Large intestine (tissue), 3 donors: Measurements from ENCODE around the gene NOC4L. TPM values are rescaled to one million over a fixed set of nuclear protein-coding genes. Genes with fewer than 3 reads are reported as not detected.
"Not testable (repeated sequence)": the region's sequence is repeated elsewhere in the genome, so short reads cannot be mapped to it uniquely, and the experiment has no call there.

Experiments used
- DNase-seq, 2 donors: peaks; one replicate each; pipeline versions ENCODE4 v3.0.0 to v3.0.0-alpha.2; 2013
- H3K27ac ChIP-seq: one replicate; pipeline ENCODE4 v1.5.1; 2013; ENCODE audit warnings: low read length
- H3K27me3 ChIP-seq: 2 replicates; pipeline ENCODE4 v1.6.1; 2013; ENCODE audit warnings: low read length; ENCODE audit not compliant: control insufficient read depth, insufficient read depth
- H3K36me3 ChIP-seq: 2 replicates; pipeline ENCODE4 v1.6.1; 2013; ENCODE audit warnings: low read length; ENCODE audit not compliant: control insufficient read depth, insufficient read depth
- H3K4me1 ChIP-seq: one replicate; pipeline ENCODE4 v1.6.1; 2013; ENCODE audit warnings: low read length; ENCODE audit not compliant: control insufficient read depth, insufficient read depth
- H3K4me3 ChIP-seq: one replicate; pipeline ENCODE4 v1.5.1; 2013; ENCODE audit warnings: low read length
- H3K9me3 ChIP-seq: one replicate; pipeline ENCODE4 v1.6.1; 2013; ENCODE audit warnings: mild to moderate bottlenecking, low read depth, low read length, moderate library complexity; ENCODE audit not compliant: control insufficient read depth
- WGBS: methylation state at CpG from one replicate; pipeline ENCODE4 v1.1.5; 2013; ENCODE audit warnings: low lambda C conversion rate; ENCODE audit not compliant: insufficient coverage; 5-methylcytosine and 5-hydroxymethylcytosine counted together
- polyA plus RNA-seq: library from polyadenylated mRNA; unstranded; fragments of 120-200 nt; gene quantifications from one replicate; pipeline ENCODE4 v1.2.1, GENCODE V29; 2013

Gene NOC4L
- polyA plus RNA-seq, 1 donor = 13.5 TPM

DNA sequence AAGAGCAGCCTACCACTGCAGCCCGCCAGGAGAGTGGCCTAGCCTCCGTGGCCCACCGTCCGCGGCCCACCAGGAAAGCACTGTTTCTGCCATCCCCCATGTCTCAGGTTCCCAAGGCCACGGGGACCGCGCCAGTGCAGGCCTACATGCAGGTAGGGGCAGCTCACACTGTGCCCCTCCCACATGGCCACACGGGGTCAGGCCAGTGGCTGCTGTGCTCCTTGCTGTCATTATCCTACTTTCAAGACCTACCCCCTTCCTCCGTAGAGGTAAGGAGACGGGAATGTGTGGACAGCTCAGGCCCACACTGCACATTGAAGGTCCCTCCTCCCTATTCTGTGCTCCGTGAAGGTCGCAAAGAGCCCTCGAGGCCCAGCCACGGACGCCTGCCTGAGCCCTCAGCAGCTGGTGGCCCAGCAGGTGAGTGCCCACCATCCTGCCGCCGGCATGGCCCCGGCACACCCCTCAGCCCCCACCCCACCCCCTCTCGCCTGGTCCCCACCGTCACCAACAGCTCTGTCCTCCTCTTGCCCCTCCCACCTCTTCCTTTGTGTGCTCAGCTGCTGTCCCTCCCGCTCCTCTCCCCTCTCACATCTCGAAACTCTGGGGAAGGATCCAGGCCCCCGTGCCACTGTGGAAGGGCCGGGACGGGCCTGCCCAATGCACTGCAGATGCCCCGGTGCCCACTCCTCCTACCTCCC is 10.2 kb upstream of the NOC4L start:
- peaks cover 4% of the 10 kb centered on the region for H3K36me3 ChIP-seq
- H3K27ac ChIP-seq = no peak overlapping the region
- DNase-seq = no peak
- WGBS = no CpG with 5 or more reads among the region's 27 CpGs
- no peaks in the 10 kb centered on the region for H3K27me3 ChIP-seq
- no peak overlapping the region for H3K4me3 ChIP-seq
- H3K9me3 ChIP-seq = peaks cover 5% of the 10 kb centered on the region
- no peaks in the 10 kb centered on the region for H3K4me1 ChIP-seq

DNA sequence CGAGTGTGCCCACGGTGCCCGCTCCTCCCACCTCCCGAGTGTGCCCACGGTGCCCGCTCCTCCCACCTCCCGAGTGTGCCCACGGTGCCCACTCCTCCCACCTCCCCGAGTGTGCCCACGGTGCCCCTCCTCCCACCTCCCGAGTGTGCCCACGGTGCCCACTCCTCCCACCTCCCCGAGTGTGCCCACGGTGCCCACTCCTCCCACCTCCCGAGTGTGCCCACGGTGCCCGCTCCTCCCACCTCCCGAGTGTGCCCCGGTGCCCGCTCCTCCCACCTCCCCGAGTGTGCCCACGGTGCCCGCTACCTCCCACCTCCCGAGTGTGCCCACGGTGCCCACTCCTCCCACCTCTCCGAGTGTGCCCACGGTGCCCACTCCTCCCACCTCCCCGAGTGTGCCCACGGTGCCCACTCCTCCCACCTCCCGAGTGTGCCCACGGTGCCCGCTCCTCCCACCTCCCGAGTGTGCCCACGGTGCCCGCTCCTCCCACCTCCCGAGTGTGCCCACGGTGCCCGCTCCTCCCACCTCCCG is 9.5 kb upstream of the NOC4L start:
- not testable (repeated sequence) for H3K27me3 ChIP-seq, DNase-seq, H3K27ac ChIP-seq, H3K4me3 ChIP-seq, H3K9me3 ChIP-seq, H3K4me1 ChIP-seq
- H3K36me3 ChIP-seq = peaks cover 10% of the 10 kb centered on the region
- WGBS = no CpG with 5 or more reads among the region's 39 CpGs

DNA sequence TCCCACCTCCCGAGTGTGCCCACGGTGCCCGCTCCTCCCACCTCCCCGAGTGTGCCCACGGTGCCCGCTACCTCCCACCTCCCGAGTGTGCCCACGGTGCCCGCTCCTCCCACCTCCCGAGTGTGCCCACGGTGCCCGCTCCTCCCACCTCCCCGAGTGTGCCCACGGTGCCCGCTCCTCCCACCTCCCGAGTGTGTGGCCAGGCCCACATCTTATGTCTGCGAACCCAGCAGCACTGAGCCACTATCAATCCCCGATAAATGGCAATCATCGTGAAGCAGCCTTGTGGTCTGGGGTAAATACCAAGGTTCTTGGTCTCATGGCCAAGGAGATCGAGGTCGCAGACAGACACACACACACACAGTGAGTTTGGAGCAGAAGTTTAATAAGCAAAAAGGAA is 8.0 kb upstream of the NOC4L start:
- not testable (repeated sequence) for H3K9me3 ChIP-seq, H3K27me3 ChIP-seq, H3K4me1 ChIP-seq, DNase-seq, H3K27ac ChIP-seq, H3K4me3 ChIP-seq
- peaks cover 25% of the 10 kb centered on the region for H3K36me3 ChIP-seq
- no CpG with 5 or more reads among the region's 21 CpGs for WGBS

GRCh38 chr12:132137483-132138125 is 6.7 kb upstream of the NOC4L start:
- peaks cover 2% of the 10 kb centered on the region for H3K4me1 ChIP-seq
- peaks cover 39% of the 10 kb centered on the region for H3K36me3 ChIP-seq
- no peaks in the 10 kb centered on the region for H3K27me3 ChIP-seq
- H3K9me3 ChIP-seq = no peaks in the 10 kb centered on the region
- no peak for DNase-seq
- H3K27ac ChIP-seq = no peak overlapping the region
- 94% methylated on average over 2 of the region's 13 CpGs for WGBS
- no peak overlapping the region for H3K4me3 ChIP-seq

DNA sequence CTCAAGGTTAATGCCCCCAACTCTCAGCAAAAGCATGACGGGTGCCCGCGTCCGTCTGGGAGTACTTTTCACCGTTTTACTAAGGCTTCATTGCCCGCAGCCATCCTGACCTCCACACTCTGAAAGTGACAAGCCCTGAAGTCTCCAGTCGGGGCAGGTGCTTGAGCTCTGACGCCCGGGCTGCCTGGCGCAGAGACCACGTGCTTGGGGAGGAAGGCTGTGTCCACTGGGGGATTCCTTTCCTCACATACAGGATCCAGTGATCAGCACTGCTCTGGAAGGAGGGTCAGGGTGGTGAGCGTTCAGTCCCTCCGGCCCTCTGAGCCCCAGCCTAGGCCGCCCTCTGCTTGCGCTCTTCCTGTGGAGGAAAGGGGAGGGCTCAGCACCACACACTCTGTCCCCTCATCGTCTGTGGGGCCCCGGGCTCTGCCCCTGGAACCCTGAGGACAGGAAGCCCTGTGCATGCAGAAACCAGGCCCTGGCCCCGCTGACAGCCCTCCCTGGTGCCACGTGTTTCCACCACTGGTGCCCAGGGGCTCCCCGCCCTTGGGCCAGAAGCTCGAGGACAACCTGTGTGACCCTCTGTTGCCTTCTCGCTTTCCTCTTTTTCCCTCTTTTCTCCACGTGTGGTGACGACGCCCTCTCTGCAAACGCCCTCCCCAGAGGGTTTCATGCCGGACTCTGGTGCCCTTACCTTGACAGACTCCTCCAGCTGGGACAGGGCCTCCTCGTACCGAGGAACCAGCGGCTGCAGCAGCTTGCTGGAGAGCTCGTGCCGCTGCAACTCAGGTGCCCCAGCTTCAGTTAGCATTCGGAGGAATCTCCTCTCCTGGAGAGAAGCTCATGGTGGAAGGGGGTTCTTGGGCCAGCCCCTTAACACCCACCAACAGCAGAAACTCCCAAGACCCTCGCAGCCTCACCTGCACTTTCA is 5.1 kb upstream of the NOC4L start:
- peaks cover 40% of the 10 kb centered on the region for H3K36me3 ChIP-seq
- 100% methylated on average over 1 of the region's 34 CpGs for WGBS
- no peak for DNase-seq

DNA sequence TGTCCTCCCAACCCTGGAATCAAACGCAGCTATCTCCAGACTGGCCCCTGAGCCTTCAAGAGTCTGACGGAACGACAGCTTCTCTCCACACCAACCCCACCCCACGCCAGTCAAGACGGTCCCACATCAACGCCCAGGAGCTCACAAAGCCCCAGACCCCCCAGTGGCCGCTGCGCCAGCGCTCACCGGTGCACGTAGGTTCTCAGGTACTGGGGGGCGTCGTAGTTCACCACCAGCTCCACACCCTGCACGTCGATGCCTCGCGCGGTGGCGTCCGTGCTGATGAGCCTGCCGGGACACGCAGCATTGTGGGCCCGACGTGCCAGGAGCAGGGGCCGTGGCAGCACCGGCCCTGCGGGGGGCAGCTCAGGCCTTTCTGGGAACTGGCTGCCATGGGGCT is 4.3 kb upstream of the NOC4L start:
- no peaks in the 10 kb centered on the region for H3K27me3 ChIP-seq
- no peak for DNase-seq
- no peak overlapping the region for H3K4me3 ChIP-seq
- H3K36me3 ChIP-seq = peaks cover 40% of the 10 kb centered on the region
- H3K4me1 ChIP-seq = peaks cover 10% of the 10 kb centered on the region
- WGBS = no CpG with 5 or more reads among the region's 27 CpGs
- H3K9me3 ChIP-seq = no peaks in the 10 kb centered on the region
- H3K27ac ChIP-seq = no peak overlapping the region

More for the DNA sequence above, 5.1 kb upstream of the NOC4L start:
- H3K27ac ChIP-seq = no peak overlapping the region
- no peaks in the 10 kb centered on the region for H3K27me3 ChIP-seq
- peaks cover 9% of the 10 kb centered on the region for H3K4me1 ChIP-seq
- H3K4me3 ChIP-seq = no peak overlapping the region
- no peaks in the 10 kb centered on the region for H3K9me3 ChIP-seq

GRCh38 chr12:132140501-132140900 is 3.8 kb upstream of the NOC4L start:
- no peak for DNase-seq
- H3K27ac ChIP-seq = no peak overlapping the region
- H3K36me3 ChIP-seq = peaks cover 40% of the 10 kb centered on the region
- H3K4me3 ChIP-seq = no peak overlapping the region
- no CpG with 5 or more reads among the region's 15 CpGs for WGBS
- H3K4me1 ChIP-seq = peaks cover 14% of the 10 kb centered on the region
- no peaks in the 10 kb centered on the region for H3K27me3 ChIP-seq
- no peaks in the 10 kb centered on the region for H3K9me3 ChIP-seq

DNA sequence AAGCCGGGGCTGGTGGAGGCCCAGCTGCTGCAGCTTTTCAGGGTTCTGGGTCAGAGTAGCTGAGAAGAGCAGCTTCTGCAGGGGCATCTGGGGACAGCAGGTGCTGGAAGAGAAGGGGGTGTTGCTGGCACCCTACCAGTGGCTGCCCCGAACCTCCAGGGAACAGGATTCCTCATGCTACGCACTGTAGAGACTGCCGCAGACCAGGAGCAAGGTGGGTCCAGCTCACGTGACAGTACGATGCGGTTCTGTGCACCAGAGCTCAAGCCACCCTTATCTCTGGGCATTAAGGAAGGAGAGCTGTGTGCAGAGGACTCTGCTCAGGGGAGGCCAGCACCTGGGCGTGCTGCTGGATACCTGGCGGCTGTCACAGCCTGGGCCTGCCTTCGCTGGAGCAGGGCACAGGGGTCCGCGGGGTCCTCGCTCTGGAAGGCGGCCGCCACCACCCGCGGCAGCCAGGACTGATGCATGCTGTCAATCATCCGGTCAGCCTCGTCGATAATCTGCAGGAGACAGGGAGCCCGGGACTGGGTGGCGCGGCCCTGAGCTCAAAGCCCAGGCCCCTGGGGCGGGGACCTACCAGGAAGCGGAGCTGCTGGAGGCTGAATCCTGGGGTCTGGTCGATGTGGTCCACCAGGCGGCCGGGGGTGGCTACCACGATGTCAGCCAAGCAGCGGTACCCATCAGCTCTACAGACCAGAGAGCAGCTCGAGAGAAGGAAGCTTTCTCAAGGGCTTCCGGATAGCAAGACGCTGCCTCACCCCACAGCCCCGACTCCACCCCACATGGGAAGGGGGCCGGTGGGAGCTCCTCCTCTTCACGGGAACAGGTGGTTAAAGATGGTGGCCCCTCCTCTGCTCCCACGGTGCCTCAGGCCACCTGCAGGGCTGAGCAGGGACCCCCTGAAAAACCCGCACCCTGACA is 3.1 kb upstream of the NOC4L start:
- Histone ChIP-seq H3K4me3 (no peak overlapping the region), H3K4me1 (peaks cover 14% of the 10 kb centered on the region), H3K36me3 (peaks cover 40% of the 10 kb centered on the region), H3K9me3 (no peaks in the 10 kb centered on the region), H3K27ac (no peak overlapping the region), H3K27me3 (no peaks in the 10 kb centered on the region)
- WGBS = no CpG with 5 or more reads among the region's 38 CpGs
- DNase-seq = no peak

GRCh38 chr12:132141976-132142678 is 2.1 kb upstream of the NOC4L start:
- WGBS = no CpG with 5 or more reads among the region's 22 CpGs
- Histone ChIP-seq H3K36me3 (peaks cover 40% of the 10 kb centered on the region), H3K4me1 (peaks cover 14% of the 10 kb centered on the region), H3K27me3 (no peaks in the 10 kb centered on the region), H3K4me3 (no peak overlapping the region), H3K27ac (no peak overlapping the region), H3K9me3 (no peaks in the 10 kb centered on the region)
- no peak for DNase-seq
